GM18870 (cell line): ENCODE measurements around the gene STX17.

Source experiments
- ATAC-seq: cut with Tn5 transposase; IDR thresholded peaks from one replicate; pipeline ENCODE4 v1.9.1; 2021; ENCODE audit warnings: moderate library complexity; ENCODE audit not compliant: unreplicated experiment

The STX17 gene

DNA sequence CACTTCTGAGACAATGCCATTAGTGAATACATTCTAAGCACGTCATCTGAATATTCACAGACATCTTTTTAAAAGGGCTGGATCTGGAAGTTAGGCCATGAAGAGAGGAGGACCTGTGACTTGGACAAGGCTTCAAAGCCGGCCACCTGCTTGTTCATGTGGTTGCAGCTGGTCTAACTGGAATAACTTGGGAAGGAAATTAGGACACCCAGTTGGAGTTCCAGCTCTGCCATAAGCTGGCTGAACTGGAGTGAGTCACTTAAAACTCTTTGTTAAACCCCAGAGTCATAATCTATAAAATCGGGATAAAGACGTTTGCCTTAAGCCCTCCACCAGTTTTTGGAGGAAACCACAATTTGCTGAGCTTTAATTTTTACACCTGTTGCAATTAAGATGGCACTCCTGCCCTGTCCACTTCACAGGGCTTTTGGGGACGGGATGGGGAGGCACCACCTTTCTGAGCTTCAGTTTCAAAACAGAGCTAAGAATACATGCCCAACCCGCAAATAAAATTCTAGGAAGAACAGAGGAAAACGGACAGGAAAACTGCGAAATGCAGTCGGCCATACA is 536 bp upstream of the STX17 start:
- no peak for ATAC-seq

DNA sequence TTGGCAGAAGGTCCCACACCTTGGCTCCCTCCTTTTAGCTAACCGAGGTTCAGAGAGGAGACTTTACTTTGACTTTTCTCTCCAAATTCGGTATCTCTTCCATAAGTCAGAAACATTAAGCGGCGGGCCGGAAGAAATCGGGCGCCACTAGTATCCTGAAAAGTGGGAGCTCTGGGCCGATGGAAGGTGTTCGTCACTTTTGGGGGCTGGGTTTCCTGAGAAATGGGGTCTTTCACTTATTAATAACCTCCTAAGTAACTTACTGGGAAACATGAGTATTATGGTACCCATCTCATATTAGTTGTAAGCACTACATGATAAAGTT is 716 bp downstream of the STX17 start:
- ATAC-seq = no peak

DNA sequence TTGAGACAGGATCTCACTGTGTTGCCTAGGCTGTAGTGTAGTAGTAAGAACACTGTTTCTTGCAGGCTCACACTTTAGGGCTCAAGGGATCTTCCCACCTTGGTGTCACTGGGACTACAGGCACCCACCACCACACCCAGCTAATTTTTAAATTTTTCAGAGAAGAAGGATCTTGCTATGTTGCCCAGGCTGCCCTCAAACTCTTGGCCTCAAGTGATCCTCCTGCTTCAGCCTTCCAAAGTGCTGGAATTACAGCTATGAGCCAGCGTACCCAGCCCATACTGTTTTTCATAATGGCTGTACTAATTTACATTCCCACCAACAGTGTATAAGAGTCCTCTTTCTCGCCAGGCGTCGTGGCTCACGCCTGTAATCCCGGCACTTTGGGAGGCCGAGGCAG is 5.1 kb downstream of the STX17 start:
- no peak for ATAC-seq

DNA sequence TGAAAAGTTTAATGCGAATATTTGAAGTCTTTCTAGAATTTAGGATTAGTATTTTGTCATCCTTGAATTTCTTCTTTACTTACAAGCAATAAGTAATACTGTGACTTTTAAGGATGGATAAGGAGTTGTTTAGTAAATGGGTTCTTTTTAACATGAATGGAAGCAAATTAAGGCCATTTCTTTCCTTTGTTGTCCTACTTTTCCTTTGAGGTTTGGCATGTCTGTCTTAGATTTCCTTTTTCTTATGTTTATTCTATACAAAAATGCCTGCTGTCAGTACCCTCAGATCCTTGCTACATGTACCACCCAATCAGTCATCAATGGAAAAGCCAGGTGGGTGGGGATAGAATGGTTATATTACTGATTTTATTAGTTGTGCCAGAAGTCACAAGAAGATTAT is 10.2 kb downstream of the STX17 start:
- no peak for ATAC-seq

DNA sequence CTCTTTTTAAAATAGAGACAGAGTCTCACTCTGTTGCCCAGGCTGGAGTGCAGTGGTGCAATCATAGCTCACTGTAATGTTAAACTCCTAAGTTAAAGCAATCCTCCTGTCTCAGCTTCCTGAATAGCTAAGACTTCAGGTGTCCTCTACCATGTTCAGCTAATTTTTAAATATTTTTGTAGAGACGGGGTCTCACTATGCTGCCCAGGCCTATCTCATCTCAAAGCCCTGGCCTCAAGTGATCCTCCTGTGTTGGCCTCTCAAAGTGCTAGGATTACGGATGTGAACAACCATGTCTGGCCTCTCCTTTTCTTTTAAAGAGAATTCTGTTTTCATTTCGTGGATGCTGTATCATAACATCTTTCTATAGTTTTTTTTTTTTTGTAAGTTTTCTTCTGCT is 11.7 kb downstream of the STX17 start:
- ATAC-seq = no peak

DNA sequence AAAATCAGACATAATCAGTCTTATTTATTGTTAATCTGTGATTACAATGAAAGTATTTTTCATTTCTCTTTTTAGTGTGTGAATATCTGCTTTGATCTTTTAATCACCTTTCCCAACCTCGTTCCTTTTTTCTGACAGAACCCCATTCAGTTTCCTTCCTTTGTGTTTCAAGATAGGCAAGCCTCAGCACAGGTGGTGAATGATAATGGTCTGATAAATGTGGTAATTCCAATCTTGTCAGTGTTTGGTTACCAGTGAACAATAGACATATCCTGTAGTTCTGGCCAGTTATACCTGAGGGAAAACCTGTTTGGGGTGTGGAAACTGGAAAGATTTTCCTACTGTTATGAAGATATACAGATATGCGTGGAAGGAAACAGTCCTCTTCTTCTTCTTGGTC is 13.5 kb downstream of the STX17 start:
- no peak for ATAC-seq

DNA sequence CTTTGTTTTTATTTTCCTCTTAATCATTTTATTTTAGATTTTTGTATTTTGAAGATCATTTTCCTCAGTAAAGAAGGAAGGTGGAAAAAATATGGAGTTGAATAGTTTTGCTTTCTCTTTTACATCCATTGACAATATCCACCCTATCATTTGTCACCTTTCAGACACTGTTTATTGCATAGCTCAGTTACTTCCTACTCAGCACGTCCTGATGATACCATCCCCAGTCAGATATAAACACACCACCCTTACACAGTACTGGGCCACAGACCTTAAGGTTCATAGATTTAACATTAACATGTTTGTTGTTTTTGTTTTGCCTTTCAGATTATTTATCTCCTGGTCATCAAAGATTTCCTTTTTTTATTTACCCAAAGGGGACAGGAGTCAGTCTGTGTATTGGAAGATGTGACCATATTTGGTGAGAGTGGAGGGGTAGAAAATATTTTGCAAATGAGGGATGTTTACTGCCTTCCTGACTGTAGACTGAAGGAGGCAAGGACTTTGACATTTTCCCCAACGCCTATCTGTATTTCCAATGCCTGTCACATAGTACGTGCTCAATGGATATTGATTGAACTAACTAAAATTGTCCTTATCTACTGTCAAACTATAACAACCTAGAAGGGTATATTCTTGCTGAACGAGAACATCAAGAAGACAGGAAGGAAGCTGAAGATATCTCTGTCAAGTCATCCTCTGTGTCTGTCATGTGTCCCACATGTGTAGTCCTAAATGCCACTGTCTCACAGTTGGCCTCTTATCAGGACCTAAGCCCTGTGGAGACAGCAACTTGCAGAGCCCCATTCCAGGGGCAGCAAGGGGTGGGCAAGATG is 15.6 kb downstream of the STX17 start:
- ATAC-seq = no peak

DNA sequence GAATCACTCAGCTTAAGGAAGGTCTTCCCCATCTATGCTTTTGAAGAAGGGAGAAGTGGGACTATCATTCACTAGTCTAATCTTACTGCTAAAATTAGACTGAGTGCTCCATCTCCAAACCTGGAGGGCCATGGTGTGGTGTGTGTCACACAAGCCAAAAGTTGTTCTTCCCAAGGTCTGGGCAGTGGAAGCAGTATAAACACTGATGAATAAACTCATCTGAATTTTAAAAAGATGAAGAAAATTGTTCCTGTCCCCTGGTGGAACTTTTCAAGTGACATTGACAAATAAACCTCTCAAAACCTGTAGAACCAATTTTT is 16.2 kb downstream of the STX17 start:
- ATAC-seq = no peak

DNA sequence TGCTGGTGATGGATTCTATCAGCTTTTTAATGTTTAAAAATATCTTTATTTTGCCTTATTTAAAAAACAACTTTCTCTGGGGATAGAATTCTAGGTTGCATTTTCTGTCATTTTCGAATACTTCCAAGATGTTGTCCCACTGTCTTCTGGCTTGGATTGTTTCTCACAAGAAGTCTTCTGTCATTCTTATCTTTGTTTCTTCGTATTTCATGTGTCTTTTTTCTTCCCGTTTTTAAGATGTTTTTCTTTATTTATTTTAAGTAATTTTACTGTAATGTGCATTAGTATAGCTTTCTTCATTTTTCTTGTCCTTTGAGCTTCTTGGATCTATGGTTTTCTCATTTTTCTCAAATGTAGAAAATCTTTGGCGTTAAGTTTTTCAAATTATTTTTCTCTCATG is 19.1 kb downstream of the STX17 start:
- no peak for ATAC-seq

DNA sequence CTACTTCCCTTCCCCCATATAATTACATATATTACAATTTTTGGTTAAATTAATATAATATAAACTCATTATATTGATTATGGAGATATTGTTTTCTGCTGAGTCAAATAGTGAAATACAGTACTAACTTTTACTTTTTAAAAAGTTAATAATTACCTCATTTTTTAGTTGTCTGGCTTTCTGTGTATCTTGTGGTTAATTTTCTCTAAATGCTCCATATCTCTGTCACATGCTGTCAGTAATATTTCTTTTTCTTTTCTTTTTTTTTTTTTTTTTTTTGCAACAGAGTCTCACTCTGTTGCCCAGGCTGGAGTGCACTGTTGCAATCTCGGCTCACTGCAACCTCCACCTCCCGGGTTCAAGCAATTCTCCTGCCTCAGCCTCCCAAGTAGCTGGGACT is 23.2 kb downstream of the STX17 start:
- ATAC-seq = no peak

DNA sequence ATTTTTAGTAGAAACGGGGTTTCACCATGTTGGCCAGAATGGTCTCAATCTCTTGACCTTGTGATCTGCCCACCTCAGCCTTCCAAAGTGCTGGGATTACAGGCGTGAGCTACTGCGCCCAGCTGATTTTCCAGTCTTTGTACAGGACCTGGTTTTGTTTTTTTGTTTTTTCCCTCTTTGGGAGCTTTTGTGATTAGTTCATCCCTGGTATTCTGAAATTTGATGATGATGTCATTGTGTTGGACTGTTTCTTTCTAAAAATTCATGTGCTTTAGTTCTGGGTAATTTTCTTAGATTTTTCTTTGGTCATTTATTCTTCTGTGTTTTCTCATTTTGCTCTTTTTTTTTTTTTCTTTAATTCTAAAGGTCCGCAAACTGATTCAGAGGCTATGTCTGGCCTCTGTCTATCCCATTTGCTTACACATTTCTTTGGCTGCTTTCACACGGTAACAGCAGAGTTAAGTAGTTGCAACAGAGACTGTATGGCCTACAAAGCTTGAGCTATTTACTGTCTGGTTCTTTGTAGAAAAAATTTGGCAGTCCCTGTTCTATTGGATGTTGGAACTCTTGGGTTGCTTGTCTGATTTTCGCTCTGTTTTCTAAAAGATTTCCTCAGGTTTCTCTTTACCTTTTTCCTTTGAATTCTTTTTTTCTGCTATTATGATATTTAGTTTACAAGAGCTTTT is 24.8 kb downstream of the STX17 start:
- no peak for ATAC-seq

DNA sequence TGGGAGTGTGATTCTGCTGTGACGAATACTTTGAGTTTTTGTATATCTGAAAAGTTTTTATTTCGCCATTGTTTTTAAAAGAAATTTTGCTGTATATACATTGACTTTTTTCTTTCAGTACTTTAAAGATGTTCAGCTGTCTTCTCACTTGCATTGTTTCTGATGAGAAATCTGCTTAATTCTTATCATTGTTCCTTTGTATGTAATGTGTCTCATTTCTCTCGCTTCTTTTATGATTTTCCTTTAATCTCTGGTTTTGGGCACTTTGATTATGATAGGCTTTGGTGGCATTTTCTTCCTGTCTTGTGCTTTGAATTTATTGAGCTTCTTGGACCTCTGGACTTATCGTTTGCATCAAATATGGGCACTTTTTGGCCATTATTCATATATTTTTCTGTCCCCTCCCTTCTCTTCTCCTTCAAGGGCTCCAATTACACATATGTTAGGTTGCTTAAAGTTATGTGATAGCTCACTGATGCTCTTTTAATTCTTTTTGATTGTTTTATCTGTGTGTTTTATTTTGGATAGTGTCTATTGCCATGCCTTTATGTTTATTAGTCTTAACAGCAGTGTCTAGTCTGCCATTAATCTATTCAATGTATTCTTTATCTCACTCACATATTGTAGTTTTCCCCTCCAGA is 30.6 kb downstream of the STX17 start:
- no peak for ATAC-seq

DNA sequence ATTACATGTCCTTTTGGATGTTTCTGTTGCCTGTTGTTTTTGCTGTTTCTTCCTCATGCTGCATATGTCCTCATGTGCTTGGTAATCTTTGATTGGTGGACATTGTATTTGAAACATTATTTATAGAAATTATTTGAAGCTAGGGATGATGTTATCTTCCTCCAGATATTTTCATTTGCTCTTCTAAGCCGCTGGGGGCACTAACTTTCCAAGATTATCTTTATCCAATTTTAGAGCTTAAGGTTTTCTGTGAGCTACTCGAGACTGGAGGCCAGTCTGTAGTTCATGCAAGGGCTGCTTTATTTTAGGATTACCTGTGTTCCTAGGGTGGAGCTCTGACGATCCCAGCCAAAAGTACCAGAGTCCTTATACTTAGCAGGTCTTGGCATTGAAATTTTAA is 40.9 kb downstream of the STX17 start:
- no peak for ATAC-seq

DNA sequence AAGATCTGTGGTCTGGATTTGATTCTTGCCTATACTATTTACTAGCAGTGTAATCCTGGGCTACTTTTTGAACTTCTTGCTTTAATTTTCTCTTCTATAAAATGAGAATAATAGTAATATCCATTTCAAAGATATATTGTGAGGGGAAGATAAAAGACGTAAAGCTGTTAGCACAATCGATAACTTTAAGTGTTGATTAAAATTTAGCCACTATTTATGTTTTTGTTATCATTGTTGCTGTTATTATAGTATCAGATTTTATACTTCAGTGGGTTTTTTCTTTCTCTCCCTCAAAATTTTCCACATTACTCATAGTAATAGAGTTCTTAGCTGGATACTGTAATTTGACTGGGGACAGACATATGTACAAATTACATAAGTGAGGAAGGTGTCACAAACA is 42.0 kb downstream of the STX17 start:
- no peak for ATAC-seq

DNA sequence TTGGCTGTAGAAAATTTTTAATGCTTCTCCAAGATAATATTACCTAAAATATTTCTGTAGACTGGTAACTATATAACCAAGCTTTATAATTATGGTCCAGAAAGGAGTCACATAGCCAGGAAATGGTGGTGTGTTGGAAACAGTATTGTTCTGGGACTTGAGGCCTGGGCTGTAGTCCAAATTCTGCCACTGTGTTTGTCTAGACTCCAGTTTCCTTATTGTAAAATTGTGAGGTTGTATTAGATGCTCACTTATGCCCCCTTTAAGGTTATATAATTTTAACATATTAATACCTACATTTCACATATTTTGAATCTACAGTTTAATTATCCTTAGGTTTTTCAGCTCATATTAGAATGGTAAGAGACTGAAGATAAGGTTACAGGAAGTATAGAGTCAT is 42.4 kb downstream of the STX17 start:
- no peak for ATAC-seq

DNA sequence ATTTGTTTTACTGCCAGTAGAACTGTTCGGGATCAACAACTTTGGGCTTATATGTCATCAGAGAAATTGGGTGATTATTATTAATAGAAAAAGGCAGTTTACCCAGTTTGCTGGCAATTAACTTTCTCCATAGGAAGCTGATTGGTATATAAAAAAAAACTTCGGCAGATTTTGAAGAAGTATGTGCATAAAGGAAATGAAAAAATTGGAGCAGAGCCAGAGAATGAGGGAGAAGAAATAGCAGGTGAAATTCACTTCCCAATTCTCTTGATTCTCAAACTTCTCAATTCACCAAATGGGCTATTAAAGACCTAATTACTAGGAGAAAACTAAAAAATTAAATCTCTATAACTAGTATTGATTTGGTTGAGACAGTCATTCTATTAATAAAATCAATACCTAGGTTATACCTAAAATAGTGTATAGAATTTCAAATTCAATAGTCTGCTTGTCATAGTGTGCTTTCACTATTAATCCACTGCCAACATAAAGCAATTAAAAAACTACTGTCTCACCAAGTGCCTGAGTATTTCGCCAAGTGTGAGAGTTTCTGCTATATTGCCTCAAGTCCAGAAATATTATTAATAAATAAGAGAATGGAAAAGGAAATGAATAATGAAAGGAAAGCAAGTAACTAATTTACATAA is 47.5 kb downstream of the STX17 start:
- no peak for ATAC-seq

DNA sequence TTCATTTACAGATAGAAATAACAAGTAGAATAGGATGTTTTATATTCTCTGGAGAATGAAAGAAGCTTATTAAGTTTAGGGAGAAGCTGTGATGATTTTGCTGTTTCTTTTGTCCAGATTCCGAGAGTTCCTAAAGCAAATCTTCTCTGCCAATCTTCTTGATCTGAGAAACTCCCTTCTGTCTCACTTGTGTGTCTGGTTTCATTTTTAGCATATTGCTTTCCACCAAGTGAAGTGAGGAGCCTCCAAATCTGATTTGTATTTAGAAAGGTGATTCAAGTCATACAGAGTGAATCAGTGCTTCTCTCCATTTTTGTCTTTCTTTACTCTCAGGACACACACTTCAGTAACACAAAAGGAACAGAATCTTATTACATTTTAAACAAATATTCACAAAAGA is 48.4 kb downstream of the STX17 start:
- peak; percentile 58 for ATAC-seq

DNA sequence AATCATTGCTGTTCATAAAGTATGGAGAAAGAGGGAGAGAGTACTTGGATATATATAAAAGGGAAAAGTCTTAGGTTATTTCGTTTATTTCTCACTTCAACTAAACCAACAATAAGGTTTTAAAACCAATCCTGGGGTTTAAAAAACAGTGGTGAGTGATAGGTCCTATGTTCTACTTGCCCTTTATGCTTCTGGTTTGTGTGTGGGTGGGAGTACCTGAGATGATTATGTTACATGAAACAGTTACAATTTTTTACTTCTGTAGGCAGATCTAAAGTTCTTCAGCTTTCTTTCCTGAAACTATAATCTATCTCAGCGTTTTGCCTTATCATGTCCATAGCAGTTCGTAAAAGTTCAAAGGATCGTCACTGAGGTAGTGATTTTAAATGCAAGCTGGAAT is 49.2 kb downstream of the STX17 start:
- no peak for ATAC-seq

DNA sequence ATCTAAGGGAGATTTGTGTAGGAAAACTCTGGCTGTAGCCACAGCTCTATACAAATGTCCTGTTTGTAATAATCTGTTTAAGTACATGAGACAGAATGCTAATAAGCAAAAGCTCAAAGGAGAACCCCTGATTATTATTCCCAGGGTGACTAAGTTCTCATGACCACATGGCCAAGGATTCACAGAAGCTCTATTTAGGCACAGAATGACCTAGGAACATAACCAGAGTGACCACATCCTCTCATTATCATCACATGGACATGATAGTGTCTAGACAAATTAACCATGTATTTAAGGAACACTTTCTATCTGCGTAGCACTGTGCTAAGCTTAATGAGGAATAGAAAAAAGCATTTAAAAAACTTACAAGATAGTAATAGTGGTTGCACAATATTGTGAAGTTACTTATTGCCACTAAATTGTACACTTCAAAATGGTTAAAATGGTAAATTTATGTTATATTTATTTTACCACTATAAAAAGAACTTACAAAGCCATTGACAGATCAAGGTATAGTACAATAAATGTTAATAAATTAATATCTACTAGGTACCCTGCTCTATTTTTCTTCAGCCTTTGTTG is 56.3 kb downstream of the STX17 start:
- no peak for ATAC-seq

DNA sequence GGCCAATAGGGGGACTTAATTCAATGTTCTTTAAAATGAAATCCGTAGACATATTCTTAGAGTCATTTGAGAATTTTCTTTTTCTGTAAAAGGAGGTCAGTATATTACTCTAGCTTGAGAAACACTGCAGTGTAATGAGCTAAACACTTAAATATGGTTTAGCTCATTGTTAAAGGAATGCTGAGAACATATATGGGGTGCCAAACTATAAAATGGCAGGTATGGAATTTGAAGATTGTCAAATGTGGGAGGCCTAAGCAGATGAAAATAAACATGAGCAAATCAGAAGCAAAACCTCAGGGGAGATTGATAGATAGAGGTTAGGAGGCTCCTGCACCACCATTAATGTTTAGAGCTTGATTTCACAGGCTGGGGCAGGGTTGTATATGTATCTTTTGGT is 57.9 kb downstream of the STX17 start:
- no peak for ATAC-seq

DNA sequence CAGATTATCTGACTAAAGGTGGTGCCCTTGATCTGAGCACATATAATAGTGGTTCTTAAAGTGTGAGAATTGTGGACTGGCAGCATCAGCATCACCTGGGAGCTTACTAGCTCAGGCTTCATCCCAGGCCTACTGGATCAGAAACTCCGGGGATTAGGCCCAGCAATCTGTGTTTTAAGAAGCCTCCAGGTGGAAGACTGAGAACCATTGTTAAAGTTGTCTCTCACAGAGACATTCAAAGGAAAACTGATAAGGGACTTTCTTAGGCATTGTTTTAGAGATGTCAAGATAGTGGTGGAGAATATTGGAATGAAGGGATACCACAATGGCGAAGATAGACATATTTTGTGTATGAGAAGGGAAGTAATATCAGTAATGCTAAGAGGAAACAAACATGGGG is 59.5 kb downstream of the STX17 start:
- no peak for ATAC-seq
